Activated CD4-positive, CD25-positive, alpha-beta regulatory T cell treated with anti-CD3 and anti-CD28 coated beads, Interleukin-2, amount 50 U/mL, for 24 hours (primary cell): ENCODE data around the gene PRKRA.
"Not testable (repeated sequence)": the region's sequence is repeated elsewhere in the genome, so short reads cannot be mapped to it uniquely, and the experiment has no call there.

Experiments used
- ATAC-seq, 2 donors: fragments of 150-1000 bp; cut with Tn5 transposase; one replicate each; pipeline ENCODE4 v1.10.0; 2021; ENCODE audit warnings: mild to moderate bottlenecking in 1 of 2, moderate library complexity in 1 of 2

The PRKRA gene

GRCh38 chr2:178413472-178414265 is 37.3 kb downstream of the PRKRA start:
- ATAC-seq, result peak; percentile 84 to 85

DNA sequence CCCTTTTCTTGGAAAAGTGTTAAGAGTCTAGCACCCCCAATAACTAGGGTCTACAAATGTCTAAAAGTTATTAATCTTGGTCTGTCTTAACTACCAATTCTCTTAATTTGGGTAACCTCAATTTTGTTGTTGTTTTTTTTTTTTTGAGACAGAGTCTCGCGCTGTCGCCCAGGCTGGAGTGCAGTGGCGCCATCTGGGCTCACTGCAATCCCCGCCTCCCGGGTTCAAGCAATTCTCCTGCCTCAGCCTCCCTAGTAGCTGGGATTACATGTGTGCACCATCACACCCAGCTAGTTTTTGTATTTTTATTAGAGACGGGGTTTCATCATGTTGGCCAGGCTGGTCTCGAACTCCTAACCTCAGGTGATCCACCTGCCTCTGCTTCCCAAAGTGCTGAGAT is 38.5 kb downstream of the PRKRA start:
- not testable (repeated sequence) for ATAC-seq

- no peak for ATAC-seq
Observed at GRCh38 chr2:178412047-178412446, 38.9 kb downstream of the PRKRA start.

- ATAC-seq, result no peak
Observed at GRCh38 chr2:178409261-178409660, 41.7 kb downstream of the PRKRA start.

DNA sequence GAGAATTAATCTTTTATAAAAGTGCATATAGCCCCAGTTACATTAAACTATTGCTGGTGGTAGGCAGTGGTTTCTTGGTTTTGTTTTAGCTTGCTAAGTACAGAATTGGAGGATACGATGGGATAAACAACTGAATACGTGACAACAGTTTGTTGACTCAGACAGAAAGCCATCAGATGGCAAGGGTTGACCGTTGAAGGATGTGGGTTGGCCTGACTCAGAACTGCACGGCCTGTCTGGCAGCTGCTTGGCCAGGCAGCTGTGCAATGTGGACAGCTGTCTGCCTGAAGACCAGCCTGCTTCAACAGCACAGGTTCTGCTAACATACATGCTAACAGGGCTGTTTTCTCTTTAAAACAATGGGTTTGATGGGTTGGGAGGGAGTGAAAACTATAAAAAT is 46.6 kb downstream of the PRKRA start:
- ATAC-seq, result peak; percentile 61 to 77

DNA sequence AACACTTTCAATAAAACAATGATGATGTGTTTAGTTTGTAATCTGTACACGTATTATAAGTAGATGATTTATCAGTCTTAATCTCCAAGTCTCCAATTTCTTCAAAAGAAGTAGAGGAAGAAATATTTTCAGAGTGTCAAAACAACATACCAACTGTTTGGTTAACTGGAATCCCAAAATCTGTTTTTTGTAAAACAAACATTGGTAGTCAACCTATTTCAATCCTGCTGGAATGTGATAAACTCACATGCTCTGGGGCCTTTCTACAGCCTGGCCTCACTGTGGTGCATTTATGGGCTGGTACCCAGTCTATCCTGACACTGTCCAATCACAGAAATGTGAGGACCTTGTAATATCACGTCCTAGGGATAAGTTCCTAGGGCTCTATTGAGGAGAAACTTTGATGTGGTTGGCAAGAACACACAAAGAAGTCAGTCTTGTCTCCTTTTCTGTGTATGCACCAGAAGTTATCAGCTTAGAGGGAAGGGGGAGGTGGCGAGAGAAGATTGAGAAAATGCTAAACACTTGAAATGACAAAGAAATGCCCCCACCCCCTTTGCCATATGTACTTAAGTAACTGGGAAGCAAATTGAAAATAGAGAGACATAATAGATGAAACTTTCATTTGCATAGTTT is 47.2 kb downstream of the PRKRA start:
- no peak for ATAC-seq

DNA sequence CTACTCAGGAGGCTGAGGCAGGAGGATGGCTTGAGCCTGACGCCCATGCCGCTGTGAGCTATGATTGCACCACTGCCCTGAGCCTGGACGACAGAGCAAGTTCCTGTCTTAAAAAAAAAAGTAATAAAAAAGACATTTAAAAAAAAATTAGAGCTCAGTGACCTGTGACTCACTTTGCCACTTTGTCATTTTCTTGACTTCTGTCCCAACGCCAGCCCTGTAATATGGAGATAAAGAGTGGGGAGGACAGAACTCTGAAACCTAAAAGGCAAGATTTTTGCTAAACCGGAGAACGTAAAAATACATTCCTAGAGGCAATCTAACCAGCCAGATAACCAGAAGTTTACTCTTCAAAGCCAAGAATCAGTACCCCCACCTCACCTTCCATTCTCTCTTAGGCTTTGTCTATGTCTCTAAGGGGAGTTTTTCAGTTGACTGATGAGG is 49.0 kb downstream of the PRKRA start:
- no peak for ATAC-seq

- peak; percentile 38 to 68 for ATAC-seq
Observed at GRCh38 chr2:178397002-178397605, 53.9 kb downstream of the PRKRA start.

GRCh38 chr2:178395941-178396570 is 54.9 kb downstream of the PRKRA start:
- ATAC-seq, result no peak

GRCh38 chr2:178395295-178395694 is 55.7 kb downstream of the PRKRA start:
- no peak for ATAC-seq

DNA sequence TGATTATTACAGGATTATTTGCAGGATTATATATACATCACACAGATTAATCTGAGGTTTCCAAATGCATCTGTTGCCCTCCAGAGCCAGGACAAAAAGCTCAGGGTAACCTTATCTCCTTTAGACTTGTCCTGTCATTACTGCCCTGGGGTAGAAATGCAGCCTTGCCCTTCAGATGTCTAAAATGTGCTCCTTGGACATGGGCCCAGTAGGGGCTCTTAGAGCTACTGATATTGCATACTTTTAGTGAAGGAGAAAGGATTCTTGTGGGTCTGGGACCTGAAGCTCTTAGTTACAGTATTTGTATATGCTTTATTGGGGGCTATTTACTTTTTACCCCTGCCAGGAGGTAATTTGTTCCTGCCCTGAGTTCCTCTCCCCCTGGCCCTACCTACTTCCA is 56.1 kb downstream of the PRKRA start:
- ATAC-seq, result no peak

GRCh38 chr2:178392215-178392614 is 58.8 kb downstream of the PRKRA start:
- ATAC-seq, result no peak

GRCh38 chr2:178391701-178392100 is 59.3 kb downstream of the PRKRA start:
- ATAC-seq, result no peak

DNA sequence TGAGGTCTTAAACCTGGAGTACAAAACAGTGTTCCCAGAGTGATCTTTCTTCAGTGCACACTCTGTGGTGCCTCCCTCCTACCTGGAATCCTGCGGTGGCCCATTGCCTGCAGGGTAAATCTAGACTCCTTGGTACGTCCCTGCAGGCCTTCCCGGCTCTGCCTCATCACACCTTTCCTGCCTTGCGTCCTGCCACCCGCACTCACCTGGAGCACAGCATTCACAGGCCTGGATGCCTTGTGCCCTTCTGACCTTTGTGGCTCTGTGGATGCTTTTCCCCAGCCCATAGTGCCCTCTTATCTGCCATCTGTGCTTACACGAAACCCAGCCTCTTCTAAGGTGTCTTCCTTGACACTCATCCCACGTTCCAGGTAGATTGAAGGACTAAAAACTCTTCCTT is 62.7 kb downstream of the PRKRA start:
- no peak for ATAC-seq

- no peak for ATAC-seq
Observed at GRCh38 chr2:178386986-178387597, 63.9 kb downstream of the PRKRA start.

- ATAC-seq, result no peak
Observed at GRCh38 chr2:178385595-178386148, 65.3 kb downstream of the PRKRA start.

GRCh38 chr2:178383718-178384117 is 67.3 kb downstream of the PRKRA start:
- ATAC-seq, result no peak
